GM12874 (cell line): ENCODE data around the gene ARID1A.

Source experiments
- TF ChIP-seq, protein P1 (sequence below): IDR thresholded peaks from 2 replicates; pipeline ENCODE4 v1.5.1; 2011; ENCODE audit warnings: low read depth, mild to moderate bottlenecking, control low read depth, low read length, moderate library complexity; ENCODE audit not compliant: insufficient read depth

The ARID1A gene

GRCh38 chr1:26785611-26786436 is 90.0 kb downstream of the ARID1A start:
- TF ChIP-seq, protein P1, sequence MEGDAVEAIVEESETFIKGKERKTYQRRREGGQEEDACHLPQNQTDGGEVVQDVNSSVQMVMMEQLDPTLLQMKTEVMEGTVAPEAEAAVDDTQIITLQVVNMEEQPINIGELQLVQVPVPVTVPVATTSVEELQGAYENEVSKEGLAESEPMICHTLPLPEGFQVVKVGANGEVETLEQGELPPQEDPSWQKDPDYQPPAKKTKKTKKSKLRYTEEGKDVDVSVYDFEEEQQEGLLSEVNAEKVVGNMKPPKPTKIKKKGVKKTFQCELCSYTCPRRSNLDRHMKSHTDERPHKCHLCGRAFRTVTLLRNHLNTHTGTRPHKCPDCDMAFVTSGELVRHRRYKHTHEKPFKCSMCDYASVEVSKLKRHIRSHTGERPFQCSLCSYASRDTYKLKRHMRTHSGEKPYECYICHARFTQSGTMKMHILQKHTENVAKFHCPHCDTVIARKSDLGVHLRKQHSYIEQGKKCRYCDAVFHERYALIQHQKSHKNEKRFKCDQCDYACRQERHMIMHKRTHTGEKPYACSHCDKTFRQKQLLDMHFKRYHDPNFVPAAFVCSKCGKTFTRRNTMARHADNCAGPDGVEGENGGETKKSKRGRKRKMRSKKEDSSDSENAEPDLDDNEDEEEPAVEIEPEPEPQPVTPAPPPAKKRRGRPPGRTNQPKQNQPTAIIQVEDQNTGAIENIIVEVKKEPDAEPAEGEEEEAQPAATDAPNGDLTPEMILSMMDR: no peak

GRCh38 chr1:26786437-26787380 is 90.9 kb downstream of the ARID1A start:
- TF ChIP-seq, protein P1: no peak

DNA sequence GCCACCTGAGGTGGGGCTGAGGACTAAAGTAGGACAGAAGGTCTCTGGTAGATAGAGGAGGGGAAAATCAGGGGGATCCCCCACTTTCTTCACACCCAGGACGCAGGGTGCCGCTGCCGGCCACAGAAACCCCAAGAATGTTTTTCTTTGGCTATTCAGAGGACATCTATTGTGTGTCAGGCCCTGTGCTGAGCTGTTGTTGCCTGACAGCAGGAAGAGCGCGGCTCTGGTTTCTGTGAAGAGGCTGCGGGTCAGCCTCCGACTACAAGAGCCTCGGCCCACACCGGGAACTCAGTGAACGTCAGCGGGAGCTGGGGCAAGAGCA is 91.5 kb downstream of the ARID1A start:
- TF ChIP-seq, protein P1: no peak

DNA sequence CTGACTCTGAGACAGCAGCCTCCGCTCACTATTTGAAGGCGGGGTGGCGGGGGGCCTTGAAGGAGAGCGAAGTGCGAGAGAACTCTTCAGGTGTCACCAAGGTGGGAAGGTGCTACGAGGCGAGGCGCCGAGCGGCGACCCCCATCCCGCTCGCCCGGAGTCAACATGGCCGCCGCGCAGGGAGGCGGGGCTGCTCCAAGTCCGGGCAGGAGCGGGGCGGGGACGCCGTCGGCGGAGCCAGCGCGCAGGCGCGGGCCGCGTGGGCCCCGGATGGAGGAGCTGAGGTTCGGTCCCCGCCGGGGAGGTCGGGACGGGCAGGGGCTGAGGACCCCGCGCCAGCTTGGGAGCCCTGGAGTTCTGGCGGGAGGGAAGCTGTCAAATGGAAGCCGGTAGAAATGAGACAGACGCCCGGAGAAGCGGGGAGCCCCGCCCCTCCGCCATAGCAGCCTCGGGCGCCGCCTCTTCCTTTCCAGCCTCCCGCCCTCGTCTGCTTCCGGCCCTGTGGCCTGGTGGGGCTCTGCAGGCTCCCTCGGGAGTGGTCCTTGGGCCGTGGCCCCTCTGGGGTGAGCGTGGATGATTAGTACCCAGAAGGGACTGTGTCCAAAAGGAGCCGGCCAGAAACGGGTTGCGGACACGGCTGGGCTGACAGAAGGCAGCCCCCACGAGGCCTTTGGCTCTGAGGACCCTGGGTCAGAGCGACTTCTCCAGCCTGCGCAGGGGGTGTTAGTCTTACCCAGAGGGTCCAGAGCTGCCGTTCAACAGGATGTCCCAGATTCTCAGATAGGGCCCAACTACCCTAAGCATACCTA is 92.1 kb downstream of the ARID1A start, which contains the start of gene PIGV:
Gene PIGV (plus strand): TSS at position 245 of the 809 bp plus-strand sequence. CDS start 2,866 bp downstream, outside the sequence.
- TF ChIP-seq, protein P1: no peak

DNA sequence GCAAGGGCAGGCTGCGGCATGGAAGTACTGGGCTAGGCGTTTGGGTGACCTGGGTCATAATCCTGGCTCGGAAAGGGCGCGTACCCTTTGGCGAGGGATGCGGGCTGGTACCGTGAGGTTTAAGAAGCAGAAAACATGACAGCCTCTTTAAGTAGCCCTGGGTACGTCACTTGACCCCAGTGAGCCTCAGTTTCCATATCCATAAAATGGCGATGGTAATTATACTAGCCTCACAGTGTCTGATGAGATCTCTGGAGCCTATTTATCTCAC is 92.6 kb downstream of the ARID1A start:
- TF ChIP-seq, protein P1: no peak

DNA sequence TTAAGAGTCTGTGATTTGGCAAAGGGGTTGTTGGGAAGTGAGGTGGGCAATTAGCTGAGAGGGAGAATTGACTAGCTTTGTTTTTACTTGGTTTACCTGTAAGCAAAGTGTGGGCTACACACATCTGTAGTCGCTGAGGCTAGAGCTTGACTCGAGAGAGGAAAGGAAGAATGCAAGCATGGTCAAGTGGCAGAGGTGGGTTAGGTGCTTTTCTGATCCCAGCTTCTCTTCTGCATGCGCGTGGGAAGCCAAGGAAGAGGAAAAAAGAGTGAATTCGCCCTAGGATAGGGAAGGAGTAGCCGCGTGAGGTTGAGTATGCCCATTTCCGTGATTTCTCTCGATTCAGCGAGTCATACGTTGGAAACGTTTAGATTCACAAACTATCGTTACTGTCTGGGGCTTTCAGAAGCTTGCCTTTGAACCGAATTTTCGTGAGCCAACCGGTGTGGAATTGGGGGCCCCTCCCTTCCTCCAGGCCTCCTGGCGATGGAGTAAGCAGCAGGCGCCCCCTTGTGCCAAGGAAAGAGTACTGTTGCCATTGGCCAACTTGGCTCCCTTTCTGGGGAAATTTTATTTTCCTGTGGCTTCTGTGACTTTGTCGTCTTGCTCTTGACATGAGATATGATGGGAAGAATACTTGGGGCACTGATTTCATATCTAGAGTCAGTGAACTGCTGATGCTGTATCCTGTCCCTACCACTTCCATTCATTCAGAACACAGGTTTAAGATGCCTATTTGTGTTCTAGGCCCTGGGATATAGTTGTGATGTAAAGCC is 93.2 kb downstream of the ARID1A start:
- TF ChIP-seq, protein P1: peak; percentile 90
